Left forelimb (tissue), 1 donor: ENCODE results near the gene ATP2B2.

Source experiments
- DNase-seq: peaks from one replicate; pipeline ENCODE4 v3.0.0-alpha.2; 2018; ENCODE audit warnings: low spot score

ATP2B2 gene

DNA sequence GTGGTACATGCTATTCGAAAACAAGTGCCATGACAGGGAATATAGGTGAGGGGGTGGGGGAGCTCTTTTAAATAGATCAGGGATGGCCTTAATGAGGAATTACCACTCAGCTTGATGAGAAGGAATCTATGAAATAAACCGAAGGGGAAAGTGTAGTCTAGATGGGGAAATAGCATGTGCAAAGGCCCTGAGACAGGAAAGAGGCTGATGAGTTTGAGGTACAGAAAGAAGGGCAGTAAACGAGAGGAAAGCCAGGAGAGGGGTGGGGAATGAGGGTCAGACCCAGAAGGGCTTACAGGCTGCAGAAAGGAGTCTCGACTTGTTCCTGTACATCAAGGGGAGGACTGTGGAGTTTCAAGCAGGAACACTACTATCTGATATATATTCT lies 12.2 kb downstream of the ATP2B2 start:
- DNase-seq, result no peak

DNA sequence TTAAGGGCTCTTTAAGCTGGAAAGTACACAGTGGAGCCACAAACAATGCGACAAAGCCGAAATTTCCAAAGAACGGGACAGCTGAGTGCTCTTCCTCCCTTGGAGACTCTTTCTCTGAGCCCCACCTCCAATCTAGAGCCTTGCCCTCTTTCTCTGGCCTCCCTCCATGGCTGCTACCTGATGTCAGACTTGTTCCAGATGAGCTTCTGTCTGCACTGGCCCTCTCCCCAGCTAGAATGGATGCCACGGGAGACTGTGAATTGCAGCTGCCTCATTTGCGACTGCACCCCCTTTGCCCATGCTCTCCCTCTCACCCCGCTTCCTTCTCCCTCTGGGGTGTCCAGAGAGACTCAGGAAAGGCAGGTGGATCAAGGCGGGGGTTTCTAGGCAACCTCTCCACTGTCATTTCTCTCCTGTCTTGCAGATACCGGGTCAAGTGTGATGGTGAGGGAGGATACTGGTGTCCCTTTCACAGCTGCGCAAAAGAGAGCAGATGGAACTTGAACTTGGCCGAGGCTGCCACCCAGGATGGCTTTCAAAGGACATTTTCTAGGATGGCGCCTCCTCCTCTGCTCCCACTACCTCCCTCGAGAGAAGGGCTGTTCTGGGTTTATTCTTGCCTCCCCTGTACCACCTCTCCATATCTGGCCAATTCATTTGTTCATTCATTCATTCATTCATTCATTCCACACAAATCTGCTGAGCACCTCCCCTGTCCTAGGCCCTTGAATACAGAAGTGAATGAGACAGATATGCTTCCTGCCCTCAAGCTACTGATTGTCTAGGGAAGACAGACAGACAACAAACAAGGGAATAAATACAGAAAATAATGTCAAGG lies 12.8 kb downstream of the ATP2B2 start:
- DNase-seq, result no peak

DNA sequence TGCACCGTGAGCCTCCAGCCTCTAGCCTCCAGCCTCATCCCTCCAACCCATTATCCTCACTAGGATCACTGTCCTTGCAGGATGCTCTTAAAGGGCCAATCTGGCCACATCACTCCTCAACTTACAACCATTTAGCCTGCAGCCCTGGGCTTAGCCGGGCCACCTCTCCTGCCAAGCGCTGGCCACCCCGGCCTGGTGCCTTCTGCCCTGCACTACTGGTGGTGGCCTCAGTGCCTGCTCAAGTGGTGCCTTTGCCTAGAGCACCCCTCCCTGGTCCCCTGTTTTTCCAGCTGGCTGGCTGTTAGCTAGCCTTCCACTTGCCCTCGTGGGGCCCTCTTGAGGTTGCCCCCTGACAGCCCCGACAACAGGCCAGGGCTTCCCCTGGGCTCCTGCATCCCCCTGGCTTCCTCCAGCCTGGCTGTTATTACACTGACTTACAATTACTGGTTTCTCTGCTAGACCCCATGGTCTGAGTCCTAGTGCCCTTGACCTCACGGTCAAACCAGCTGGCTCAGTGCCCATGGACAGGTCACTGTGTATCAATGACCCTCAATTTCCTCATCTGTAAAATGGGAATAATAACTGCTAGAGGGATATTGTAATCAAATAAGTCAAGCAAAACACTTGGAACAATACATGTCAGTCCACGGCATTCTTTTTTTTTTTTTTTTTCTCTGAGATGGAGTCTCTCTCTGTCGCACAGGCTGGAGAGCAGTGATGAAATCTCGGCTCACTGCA lies 15.5 kb downstream of the ATP2B2 start:
- DNase-seq, result no peak

DNA sequence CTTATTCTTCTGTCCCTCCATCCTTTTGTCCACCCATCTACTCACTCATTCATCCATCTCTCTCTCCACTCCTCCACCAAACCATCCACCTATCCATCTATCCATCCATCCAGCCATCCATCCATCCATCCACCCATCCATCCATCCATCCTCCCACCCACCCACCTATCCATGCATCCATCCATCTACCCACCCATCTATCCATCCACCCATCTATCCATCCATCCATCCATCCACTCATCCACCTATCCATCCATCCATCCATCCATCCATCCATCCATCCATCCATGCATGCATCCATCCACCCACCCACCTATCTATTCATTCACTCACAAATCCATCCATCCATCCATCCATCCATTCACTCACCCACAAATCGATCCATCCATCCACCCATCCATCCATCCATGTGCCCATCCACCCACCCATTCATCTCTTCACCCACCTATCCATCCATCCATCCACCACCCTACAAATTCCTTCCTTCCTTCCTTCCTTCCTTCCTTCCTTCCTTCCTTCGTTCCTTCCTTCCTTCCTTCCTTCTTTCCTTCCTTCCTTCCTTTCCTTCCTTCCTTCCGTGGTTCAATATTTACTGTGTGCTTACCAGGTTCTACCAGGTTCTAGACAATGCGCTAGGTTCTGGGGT lies 17.3 kb downstream of the ATP2B2 start:
- DNase-seq, result no peak

DNA sequence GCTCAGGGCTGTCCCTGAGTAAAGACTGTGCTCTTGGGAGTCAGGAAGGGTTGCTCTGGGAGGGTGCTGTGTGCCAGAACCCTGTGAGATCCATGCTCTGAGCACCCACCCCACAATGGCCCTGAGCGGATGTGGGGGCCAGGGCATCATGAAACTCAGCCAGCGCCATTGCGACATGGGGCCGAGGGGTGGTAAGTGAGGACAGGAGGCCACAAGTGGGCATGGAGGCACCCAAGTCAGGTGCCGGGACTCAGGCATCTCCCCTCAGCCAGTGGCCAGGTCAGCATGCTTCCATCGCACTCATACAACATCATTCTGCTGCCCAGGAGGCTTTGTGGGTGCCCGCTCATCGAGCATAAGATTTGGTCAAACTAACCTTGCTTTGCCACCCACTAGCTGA lies 19.6 kb downstream of the ATP2B2 start:
- no peak for DNase-seq

DNA sequence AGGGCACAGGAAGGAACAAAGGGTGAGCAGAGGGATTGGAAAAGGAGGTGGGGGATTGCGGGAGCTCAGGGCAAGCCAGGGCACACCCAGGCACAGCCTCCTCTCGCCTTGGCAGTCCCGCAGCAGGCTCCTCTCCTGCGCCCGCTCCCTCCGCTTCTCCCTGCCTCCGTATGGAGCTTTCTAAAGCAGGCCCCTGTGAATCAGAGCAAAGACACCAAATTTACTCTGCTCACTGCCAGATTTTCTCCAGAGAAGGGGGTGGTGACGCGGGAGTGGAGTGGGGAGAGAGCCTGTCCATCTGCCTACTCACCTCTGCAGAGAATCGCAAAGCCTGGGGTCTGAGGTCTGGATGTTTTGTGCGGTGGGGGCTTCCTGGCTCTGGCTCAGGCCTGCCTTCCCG lies 20.0 kb downstream of the ATP2B2 start:
- no peak for DNase-seq

DNA sequence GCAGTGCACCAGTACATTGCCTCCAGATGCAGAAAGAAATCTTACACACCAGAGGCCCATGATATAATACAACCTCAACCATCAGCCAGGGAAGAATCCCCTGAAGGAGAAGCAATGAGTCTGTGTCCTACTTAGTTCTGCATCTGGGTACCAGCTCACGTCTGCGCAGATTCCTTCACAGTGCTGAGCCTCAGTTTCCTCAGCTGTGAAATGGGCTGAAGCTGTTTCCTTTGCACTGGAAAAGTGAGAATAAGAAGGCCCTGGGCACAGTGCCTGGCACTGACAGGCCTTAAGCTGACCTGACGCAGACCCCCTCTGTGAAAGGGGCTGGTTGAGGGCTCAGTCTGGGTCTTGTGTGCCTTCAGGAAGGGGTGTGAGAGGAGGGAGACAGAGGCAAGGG lies 20.7 kb downstream of the ATP2B2 start:
- no peak for DNase-seq

DNA sequence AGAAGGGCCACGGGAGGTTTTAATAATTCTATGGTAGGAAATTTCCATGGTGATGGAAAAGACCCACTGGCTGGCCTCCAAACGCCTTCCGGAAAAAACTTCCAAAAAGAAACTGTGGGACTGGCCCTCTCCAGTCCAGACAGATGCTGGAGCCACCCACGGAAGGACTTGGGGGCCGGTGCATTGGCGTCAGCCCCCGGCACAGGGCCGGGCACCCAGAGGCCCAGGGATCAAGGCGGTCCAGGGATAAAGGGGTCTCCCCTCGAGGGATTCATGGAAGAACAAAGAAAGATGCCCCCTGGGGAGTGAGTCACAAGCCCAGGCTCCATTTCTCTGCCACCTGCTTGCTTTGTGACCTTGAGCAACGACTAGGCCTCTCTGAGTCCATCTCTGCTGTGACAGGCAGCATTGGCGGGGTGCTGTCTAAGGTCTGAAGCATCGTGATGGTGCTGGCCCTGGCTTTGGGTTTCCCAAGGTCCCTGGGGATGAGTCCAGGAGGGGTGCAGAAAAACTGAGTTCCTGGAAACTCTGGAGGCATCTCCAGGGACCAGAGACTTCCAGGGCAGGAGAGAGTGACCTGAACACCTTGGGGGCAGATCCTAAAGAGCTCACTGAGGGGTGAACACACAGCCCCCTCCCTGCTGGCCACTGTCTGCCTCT lies 21.6 kb downstream of the ATP2B2 start:
- no peak for DNase-seq

DNA sequence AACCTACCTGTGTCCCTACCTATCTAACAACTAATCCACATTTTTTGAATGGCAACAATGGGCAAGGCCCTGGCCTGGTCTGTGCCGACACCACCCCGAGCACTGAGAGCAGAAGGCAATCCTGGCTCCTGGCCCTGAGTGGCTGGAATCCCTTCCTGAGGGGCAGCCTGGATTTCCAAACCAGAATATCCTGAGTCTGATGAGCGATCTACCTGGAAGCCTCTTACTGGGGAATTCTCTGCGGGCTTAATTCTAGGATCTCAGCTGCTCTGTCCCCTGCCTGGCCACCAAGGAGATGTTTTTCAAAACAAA lies 22.1 kb downstream of the ATP2B2 start:
- no peak for DNase-seq

DNA sequence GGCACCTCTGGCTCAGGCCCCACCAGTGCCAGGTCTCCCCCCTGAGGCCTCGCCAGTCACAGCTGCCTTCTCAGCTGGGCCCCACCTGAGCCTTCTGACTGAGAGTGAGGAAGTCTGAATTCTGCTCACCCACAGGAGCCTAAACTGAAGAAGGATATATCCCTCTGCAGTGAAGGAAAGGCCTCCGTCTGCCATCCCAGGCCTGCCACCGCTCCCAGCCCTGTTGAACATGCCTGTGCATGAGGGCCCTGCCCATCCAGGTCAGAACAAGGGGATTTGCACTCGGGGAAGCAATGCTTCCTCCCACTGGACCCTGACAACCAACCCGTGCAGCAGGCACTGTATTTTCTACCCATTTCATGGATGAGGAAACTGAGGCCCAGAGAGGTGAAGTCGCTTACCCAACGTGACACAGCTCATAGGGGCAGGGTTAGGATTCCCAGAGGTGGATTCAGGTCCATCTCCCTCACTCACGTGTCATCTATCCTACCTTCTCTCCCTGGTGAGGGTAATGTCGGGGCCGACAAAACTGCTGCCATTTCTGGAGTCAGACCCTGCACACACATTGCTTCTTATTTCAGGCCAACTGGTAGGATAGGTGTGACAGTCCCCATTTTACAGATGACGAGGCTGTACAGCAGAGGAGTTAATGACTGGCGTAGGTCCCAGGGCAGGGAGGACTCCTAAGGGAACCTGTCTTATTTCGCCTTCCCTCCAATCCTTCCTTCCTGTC lies 22.6 kb downstream of the ATP2B2 start:
- no peak for DNase-seq

DNA sequence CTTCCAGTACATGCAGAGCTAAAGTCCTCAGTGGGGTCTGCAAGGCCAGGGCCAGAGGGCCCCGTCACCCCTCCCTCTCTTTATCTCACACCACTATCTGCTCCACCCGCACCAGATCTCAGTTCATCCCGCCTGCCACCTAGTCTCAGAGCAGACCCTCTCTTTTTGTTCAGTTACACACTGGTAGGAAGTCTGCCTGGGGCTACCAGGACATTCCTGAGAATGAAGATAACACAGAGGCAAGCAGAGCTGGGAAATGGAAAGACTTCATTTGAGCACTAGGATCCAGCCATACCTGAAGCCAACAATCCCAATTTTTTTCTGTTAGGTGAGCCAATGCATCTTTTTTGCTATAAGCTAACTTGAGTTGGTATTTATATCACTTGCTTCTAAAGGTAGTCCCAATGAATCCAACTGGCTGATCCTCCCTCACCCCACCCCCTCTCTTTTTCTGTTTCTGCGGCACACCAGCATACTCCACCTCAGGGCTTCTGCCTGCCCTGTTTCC lies 24.5 kb downstream of the ATP2B2 start:
- no peak for DNase-seq

DNA sequence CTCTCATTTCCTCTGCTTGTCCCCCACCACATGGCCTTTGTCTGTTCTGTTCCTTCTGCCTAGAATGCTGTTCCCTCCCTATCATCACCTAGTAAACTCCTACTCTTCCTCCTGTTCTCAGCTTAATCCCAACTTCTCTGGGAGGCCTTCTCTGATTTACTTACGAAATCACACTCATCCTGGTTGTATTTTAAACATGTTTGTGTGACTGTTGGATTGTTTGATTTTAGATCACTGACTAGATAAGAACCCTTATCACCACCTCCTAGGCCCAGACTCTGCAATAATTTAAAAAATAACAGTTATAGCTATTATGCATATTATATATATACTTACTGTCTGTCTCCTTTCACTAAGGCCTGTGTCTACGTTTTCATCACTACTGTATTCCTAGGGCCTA lies 26.1 kb downstream of the ATP2B2 start:
- no peak for DNase-seq

DNA sequence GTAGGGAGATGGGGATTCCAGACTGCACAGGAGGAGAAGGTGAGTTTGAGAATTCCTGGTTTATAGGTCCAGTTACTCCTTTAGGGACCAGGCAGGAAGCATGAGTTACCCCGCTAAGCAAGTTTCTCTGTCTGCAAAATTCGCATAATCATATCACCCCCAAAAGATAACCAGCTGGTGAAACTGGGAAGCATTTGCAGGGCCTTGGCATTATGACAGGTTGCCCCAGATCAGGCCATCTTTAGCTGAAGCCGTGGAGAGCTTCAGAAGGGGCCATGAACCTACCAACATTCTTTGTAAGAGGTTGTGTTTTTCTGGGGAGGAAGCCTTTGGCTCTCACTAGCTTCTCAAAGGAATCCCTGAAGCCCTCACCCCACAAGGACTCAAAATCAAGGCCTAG lies 29.4 kb downstream of the ATP2B2 start:
- no peak for DNase-seq

DNA sequence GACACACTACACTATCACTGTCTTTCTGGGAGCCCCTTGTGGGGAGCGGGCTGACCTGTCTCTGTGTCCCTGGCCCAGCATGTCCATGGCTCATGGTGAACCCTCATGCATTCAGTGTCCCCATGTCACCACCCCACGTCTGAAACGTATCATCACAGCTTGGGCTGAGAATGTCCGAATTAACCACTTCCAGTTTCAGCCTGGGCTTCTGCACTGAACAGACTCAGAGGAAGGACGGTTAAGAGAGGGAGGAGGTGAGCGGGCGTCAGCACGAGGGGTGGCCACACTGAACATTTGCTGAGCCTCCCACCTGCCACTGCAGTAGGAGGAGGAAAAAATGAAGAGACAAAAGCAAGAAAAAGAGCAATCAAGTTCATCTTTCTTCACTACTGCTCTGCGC lies 30.5 kb downstream of the ATP2B2 start:
- DNase-seq, result no peak

DNA sequence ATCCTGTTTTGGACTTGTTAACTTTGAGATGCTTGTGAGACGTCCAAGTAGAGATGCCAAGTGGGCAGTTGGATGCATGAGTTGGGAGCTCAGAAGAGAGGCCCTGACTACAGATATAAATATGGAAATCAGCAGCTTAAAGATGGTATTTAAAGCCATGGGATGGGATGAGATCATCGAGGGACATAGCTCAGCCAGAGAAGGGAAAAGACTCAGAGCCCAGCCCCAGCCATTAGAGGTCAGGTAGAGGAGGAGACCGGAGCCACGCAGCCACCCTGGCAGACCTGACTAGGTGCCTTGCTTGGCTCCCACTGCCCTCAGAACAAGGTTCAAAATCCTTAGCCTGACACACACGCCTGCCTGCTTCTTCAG lies 31.1 kb downstream of the ATP2B2 start:
- no peak for DNase-seq

DNA sequence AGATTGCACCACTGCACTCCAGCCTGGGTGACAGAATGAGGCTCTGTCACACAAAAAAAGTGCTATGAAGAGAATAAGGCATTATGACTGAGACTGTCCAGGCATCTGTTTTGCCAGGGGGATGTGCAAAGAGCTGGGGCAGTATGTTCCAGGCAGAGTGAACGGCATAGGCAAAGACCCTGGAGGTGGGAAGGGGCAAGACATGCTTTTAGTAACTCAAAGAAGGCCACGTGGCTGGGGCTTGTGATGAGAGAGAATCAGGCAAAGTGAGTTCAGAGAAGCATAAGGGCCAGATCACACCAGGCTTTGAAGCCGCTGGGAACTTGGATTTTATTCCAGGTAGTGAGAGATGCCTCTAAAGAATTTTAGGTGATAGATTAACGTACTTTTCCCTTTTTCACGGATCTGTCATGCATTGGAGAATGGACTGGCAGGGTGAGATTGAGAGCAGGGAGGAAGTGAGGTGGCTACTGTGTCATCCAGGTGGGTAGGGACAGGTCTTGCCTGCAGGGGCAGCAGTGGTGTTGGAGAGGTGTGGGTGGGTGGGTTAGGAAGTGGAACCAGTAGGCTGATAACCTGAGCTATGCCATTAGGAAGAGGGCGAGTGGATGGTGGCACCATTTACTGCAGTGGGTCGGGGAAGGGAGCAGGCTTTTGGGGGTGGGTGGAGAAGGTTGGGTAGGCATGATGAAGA lies 31.7 kb downstream of the ATP2B2 start:
- DNase-seq, result no peak

DNA sequence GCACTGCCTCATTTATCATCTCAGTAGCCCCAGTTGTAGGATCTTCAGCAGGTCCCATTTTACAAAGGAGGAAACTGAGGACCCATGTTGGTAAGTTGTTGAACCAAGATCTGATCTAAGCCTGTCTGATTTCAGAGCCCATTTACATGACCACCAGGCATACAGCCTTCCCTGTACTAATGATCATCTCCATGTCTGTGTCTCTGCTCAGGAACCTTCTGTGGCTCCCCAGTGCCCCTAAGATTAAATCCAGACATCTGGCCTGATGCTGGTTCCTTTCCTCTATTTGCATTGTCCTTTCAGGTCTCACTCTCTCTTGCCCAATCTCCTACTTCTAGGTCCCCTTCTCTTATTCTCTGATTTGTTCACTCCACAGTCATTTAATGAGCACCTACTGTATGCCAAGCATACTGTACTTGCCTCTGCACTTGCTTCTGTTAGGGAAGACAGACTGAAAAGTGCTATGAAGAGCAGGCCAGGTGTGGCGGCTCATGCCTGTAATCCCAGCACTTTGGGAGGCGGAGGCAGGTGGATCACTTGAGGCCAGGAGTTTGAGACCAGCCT lies 32.4 kb downstream of the ATP2B2 start:
- no peak for DNase-seq

DNA sequence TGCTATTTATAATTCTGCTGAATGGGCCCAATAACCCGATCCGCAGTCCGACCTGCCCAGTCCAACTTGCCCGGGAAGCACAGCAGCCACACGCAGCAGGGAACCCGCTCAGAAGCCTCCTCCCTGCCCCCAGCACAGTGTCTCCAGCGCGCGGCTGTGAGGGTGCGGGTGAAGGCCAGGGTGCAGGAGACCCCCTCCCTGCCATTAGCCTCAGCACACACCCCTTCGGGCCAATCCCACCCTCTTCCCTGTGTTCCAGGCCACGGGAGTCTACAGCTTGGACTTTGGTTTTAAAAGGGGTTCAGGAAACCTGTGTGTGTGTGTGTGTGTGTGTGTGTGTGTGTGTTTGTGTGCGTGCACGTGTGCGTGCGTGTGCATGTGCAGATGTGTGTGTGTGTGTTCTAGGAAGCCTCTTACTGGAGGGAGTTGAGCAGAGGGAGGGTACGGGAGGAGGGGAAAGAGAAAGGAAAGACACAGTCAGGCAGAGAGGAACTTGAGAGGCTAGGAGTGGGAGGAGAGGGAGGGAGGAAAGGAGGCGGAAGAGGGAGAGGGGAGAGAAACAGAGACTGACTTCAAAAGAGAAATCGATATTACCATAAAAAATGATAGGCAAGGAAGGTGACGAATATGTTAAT lies 34.2 kb downstream of the ATP2B2 start:
- no peak for DNase-seq

DNA sequence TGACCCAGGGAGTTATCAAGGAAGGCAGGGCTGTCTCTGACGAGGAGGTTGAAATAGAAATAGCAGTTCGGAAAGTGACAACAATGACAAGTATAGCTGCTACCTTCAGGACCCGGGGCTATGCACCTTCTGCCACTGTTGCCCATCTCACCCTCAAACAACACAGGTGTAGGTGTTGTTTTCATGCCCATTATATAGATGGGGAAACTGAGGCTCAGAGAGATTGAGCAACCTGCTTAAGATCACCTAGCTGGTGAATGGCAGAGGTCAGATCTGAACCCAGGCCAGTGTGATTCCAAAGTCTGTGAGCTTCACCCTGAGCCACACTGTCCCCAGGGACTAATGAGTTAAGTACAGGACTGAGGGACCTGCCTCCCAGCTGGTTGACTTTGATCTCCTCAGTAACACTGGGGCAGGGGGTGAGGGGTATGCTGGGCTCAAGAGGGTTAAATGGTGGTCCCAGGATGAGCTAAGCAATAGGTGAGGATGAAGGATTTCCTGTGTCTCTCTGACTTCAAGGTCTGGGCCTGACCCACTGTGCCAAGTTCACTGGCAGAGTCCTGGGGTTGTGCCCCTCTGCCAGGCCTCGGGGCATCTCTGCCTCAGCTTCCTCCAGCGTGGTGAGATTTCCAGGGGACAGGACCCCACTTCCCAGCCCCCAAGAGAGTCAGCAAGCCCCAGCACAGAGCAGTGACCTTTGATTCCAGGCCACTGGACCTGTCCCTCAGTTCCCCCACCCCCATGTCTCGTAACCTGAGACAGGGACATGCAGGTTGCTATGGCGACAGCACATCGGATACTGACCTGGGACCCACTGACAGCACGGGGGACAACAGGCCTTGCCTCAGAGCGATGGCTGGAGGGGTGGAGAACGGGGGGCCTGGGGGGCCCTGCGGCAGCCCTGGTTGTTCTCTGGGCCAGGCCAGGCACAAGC lies 35.0 kb downstream of the ATP2B2 start:
- DNase-seq, result no peak
